HG03280 (cell line): ENCODE measurements around the gene BTBD8.

Source experiments
- ATAC-seq: cut with Tn5 transposase; IDR thresholded peaks from one replicate; pipeline ENCODE4 v1.9.1; 2021; ENCODE audit warnings: mild to moderate bottlenecking, moderate library complexity; ENCODE audit not compliant: unreplicated experiment

BTBD8 gene

DNA sequence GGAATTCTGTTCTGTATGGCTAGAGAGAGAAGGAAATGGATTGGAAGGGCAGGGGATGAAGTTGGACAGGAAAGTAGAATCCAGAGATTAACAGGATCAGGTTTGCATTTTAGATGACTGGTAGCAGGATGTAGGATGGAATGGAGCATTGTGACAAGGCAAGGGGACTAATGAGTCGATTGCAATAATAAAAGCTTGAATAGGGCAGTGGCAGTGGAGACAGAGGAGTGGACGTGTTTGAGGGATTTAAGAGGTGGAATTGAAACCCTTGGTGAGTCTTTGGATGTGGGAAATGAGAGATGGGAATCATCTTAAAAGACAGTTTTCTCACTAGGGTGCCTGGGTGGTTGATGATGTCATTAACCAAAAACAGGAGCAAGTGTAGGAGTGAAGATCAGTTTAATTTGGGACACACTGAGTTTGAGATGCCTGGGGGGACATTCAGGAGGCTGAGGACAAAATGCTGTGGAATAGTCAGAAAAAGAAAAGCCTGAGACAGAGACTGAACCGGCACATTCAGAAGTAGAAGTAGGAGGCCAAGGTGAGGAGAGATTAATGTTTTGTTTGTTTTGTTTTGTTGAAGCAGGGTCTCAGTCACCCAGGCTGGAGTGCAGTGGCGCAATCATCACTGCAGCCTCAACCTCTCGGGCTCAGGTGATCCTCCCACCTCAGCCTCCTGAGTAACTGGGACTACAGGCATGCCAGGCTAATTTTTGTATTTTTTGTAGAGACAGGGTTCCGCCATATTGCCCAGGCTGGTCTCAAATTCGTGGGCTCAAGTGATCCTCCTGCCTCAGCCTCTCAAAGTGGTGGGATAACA, 108.5 kb downstream of the BTBD8 start:
- no peak for ATAC-seq

DNA sequence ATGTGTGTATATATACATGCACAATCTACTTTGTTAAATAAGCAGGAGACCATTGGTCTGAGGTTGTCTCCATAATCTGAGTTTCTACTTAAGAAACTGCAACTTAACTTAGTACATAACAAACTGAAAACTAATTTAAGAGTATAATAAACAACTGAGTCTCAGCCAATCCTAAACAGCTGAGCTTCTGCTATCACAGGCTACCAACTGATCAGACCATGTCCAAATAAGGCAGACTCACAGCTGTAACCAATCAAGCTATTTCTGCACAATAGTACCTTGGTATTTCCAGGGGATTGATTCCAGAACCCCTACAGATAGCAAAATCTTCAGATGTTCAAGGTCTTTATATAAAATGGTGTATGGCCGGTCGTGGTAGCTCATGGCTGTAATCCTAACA, 111.6 kb downstream of the BTBD8 start:
- ATAC-seq = no peak

DNA sequence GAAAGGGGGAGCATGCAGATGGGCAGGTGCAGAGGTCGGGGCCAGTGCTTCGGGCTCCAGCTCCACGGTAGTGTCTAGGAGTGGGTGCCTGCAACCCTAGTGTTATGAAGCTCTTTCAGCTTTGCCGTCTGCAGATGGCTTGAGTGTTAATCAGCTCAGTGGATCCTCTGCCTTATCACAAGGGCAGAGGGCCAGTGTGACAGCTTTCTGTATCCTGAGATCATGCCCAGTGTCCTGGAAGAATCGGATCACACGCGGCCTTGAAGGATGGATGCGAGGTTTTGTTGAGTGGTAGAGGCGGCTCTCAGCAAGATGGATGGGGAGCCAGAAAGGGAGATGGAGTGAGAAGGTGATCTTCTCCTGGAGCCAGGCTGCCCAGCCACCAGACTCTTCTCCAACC, 112.1 kb downstream of the BTBD8 start:
- ATAC-seq = no peak

DNA sequence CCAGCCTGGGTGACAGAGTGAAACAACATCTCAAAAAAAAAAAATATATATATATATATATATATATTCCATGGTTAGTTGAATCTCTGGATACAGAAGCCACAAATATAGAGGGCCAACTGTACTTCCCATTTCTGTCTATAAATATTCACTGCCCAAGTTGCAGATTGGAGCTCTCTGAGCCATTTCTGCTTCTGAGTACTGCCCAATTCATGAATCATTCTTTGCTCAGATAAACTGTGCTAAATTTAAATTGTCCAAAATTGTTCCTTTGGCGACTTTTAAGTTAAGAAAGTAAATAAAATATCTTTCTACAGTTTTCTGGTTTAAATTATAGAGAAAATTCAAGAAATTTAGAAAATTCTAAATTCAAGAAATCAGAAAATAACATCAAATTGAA, 114.4 kb downstream of the BTBD8 start:
- ATAC-seq = no peak

DNA sequence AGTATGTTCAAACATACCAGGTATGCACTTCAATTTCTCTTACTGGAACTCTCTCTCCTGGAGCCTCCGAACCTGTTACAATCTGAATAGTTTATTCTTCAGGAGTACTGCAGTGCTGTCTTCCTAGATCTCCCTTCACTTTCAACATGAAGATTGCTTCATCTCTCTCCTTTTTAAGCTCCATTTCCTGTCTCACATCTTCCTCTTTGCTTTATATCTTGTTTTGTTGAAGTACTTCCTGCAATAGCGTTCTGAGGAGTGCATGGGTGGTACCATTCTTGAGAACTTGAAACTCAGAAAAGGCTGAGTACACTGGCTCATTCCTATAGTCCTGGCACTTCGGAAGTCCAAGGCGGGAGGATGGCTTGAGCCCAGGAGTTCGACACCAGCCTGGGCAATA, 121.8 kb downstream of the BTBD8 start:
- ATAC-seq = no peak

DNA sequence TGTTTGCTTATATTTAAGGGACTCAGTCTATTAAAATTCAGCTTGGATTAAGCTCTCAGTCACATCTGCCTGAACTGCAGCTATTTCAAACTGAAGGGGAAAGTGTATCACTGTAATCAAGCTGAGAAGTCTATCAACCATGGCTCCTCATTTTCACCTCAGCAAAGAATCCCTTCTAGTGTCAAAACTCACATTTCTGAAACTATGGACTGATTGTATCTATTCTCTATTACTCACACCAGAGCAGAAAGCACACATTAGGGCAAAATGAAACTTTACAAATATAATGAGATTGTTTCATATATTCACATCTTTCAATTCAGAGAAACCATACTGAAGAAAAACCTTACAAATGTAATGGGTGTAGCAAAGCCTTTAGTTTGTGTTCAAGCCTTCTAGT, 123.0 kb downstream of the BTBD8 start:
- no peak for ATAC-seq

DNA sequence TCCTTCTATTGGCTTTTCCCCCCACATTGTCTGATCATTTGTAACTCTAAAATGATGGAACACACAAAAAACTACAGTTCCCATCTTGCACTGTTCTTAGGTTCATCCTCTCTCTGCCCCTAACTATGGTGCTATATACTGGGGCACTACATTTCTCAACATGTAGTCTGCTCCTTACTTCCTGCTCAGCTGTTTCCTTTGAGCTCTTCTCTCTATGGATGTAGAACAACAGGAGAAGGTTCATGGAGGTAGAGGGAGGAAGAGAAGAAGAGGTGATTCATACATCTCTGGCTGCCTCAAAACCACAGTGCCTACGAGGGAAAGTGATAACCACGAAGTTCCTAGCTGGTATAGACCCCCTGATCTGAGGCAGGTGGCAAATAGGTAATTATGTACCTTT, 130.6 kb downstream of the BTBD8 start:
- no peak for ATAC-seq

DNA sequence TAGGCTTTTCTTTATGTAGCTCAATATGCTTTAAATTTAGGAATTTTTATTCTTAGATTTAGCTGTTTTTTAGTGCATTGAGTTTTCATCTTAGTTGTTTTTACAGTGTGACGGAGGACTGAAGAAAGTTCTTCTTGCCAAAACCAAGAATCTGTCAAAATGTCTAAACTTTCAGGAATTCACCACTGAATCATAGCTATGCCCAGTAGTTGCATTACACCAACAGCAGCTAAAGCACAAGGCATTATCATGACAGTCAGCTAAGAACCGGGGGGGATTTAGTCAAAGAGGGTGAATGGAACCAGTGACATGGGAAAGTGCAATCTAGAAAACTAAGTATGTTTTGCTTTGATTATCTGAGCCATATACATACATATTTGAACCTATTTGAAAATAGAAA, 131.0 kb downstream of the BTBD8 start:
- no peak for ATAC-seq

DNA sequence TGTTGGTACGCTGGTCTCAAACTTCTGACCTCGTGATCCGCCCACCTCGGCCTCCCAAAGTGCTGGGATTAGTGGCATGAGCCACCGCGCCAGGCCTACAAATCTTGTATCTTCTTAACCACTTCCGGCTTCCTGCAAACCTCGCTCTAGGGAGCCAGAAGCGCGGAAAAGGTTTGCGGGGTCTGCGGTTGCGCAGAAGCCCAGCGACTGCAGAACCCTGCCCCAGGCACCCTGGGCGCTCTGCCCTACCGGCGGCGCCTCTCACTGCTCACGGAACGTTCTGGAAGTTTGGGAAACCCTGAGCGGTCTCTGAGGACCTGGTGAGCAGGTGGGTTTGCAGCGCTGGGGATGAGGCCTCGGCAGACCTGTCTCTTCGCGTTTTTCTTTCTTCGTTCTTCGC, 137.6 kb downstream of the BTBD8 start, which contains the start of gene C1orf146:
Gene C1orf146, plus strand, starts transcription at position 195 of the 400 bp plus-strand sequence. CDS start 13,506 bp downstream, outside the sequence.
- ATAC-seq = no peak

DNA sequence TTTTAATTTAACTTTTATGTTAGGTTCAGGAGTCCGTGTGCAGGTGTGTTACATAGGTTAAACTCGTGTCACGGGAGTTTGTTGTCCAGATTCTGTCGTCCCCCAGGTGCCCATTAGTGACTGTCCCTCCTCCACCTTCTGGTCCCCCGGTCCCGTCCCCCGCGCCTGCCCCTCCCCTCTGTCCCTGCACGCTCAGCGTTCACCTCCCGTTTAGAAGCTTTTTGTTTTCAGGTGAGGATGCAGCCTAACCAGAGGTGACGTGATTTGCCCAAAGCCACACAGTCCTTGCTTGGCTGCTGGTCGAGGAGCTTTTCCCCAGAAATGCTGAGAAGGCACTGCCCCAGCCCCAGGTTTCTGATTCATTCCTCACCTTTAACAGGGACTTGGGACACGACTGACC, 138.4 kb downstream of the BTBD8 start:
- no peak for ATAC-seq

DNA sequence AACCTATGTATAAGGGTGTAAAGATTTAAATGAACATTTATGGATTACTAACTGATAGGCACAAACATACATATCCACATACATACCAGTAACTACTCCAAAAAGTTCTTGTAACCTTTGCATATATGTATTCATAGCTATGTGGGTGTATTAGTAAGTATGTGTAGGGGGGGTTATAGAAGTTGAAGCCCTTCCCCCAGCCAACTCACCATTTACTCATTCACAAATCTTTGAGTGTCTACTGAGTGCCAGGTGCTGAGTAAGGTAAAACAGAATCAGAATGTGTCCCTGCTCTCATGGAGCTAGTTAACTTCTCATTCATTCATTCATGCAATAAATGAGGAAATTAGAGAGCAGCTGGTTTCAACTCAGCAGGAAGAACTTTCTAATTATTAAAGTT, 138.9 kb downstream of the BTBD8 start:
- ATAC-seq = no peak

DNA sequence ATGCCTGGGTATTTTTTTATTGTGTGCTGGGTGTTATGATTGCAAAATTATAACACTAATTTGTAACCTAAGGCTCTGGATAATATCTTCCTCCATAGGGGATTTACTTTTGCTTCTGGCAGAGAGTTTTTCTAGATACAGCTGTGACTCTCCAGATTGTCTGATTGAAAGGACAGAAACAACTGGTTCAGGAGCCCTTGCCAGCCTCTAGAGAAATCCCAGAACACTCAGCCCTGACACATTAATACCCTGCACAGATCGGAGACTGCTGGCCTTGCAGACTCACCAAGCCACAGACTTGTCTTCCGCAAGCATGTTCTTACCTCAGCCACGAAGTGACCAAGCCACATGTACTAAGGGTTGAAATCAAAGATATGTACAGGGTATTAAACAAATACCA, 148.3 kb downstream of the BTBD8 start:
- no peak for ATAC-seq

DNA sequence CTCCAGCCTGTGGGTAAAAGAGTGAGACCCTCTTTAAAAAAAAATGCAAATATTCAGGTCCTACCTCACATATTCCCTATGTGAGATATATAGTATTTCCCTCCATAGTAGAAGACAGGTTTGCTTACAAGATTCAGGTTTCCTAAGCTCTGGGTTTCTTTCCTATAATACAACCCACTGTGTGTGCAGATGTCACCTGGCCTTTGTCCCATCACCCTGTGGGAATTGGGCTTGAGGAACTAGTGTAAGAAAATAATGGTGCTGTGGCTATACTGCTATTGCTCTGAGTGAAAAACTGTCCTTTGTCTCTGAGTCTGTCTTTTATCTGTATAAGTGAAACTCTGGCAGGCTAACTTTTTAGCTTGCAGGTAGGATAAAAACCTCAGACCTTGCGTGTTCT, 150.6 kb downstream of the BTBD8 start:
- ATAC-seq = no peak
